NCI-H460 (cell line): ENCODE measurements around the gene DISC1. TPM values are rescaled to one million over a fixed set of nuclear protein-coding genes. Genes with fewer than 3 reads are reported as not detected.
"Not testable (repeated sequence)": the region's sequence is repeated elsewhere in the genome, so short reads cannot be mapped to it uniquely, and the experiment has no call there.

ENCODE experiments used
- DNase-seq: peaks from one replicate; pipeline ENCODE4 v3.0.0-alpha.2; 2016; ENCODE audit warnings: low read depth; ENCODE audit errors: extremely low read depth
- total RNA-seq: library from RNA; depleted of rRNA; stranded (reverse); fragments of >200 nt; shearing (Covaris generic); gene quantifications from 2 replicates; pipeline ENCODE4 v1.2.3, GENCODE V29; 2014

Gene DISC1
- total RNA-seq, 1 experiment from 2014 or later: 1.3 TPM

- DNase-seq: no peak
Measured at GRCh38 chr1:231724041-231724440, 97.5 kb downstream of the DISC1 start.

- DNase-seq: peak; percentile 72
Measured at GRCh38 chr1:231724876-231725647, 98.5 kb downstream of the DISC1 start.

GRCh38 chr1:231727171-231727570 is 100.6 kb downstream of the DISC1 start:
- DNase-seq: no peak

GRCh38 chr1:231728987-231729386 is 102.4 kb downstream of the DISC1 start:
- not testable (repeated sequence) for DNase-seq

- no peak for DNase-seq
Measured at GRCh38 chr1:231729544-231729943, 103.0 kb downstream of the DISC1 start.

- no peak for DNase-seq
Measured at GRCh38 chr1:231731268-231731667, 104.7 kb downstream of the DISC1 start.

- no peak for DNase-seq
Measured at GRCh38 chr1:231733063-231733462, 106.5 kb downstream of the DISC1 start.

GRCh38 chr1:231733672-231734071 is 107.1 kb downstream of the DISC1 start:
- DNase-seq: no peak

- DNase-seq: no peak
Measured at GRCh38 chr1:231734417-231734816, 107.8 kb downstream of the DISC1 start.

- DNase-seq: no peak
Measured at GRCh38 chr1:231735411-231735810, 108.8 kb downstream of the DISC1 start.

- no peak for DNase-seq
Measured at GRCh38 chr1:231735941-231736340, 109.4 kb downstream of the DISC1 start.

- DNase-seq: no peak
Measured at GRCh38 chr1:231736464-231736863, 109.9 kb downstream of the DISC1 start.

GRCh38 chr1:231738554-231738953 is 112.0 kb downstream of the DISC1 start:
- no peak for DNase-seq

GRCh38 chr1:231743966-231744365 is 117.4 kb downstream of the DISC1 start:
- DNase-seq: no peak

GRCh38 chr1:231748760-231749415 is 122.3 kb downstream of the DISC1 start:
- no peak for DNase-seq

GRCh38 chr1:231750296-231750695 is 123.7 kb downstream of the DISC1 start:
- no peak for DNase-seq

- no peak for DNase-seq
Measured at GRCh38 chr1:231750818-231751362, 124.3 kb downstream of the DISC1 start.

GRCh38 chr1:231751415-231751814 is 124.8 kb downstream of the DISC1 start:
- DNase-seq: no peak

GRCh38 chr1:231753313-231753712 is 126.7 kb downstream of the DISC1 start:
- no peak for DNase-seq

GRCh38 chr1:231757101-231757404 is 130.5 kb downstream of the DISC1 start:
- DNase-seq: no peak

GRCh38 chr1:231757759-231758158 is 131.2 kb downstream of the DISC1 start:
- DNase-seq: no peak

- no peak for DNase-seq
Measured at GRCh38 chr1:231761252-231761651, 134.7 kb downstream of the DISC1 start.
